GM12873 (cell line): ENCODE data around the gene SRMS.

Experiments
- TF ChIP-seq, protein P1 (sequence below): IDR thresholded peaks from 2 replicates; pipeline ENCODE4 v1.5.1; 2012; ENCODE audit warnings: low read depth, mild to moderate bottlenecking, moderate library complexity, low read length, control low read depth; ENCODE audit not compliant: insufficient read depth; ENCODE audit errors: missing control alignments

The SRMS gene

DNA sequence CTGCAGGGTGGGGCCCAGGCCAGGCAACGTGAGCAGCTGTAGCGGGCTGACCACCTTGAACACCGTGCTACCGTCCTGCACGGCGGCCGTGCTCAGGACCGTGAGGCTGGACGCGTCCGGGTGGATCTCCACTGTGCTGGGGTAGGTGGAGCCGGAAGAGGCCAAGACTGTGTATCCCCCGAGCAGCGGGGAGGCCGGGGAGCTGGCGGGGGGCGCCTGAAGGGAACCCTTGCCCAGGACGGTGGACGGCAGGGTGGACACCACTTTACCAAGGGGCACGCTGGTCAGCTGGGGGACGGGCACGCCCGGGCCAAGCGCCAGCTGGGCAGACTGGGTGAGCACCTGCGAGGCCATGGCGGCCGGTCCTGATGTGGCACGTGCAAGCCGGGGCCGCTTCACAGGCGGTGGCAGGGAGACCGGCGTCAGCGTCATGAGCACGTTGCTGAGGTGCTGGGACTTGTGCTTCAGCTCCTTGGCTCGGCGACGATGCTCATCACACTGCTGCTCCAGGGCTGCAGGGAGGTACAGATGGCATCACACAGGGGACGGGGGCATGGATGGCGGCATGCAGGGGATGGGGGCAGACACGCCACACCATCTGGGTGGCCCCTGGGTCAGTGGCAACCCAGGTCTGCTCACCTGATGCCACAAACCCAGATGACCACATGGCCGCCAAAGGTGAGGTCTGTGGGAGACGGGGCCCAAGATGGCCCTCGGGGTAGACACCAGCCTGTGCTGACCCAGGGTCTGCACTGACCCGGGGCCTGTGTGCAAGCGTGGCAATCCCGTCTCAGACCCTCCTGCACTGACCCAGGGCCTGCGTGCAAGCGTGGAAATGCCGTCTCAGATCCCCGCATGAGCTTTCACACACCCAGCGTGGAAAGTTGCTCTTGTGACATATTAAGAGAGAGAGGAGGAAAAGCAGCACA lies 42.9 kb upstream of the SRMS start:
- TF ChIP-seq, protein P1, sequence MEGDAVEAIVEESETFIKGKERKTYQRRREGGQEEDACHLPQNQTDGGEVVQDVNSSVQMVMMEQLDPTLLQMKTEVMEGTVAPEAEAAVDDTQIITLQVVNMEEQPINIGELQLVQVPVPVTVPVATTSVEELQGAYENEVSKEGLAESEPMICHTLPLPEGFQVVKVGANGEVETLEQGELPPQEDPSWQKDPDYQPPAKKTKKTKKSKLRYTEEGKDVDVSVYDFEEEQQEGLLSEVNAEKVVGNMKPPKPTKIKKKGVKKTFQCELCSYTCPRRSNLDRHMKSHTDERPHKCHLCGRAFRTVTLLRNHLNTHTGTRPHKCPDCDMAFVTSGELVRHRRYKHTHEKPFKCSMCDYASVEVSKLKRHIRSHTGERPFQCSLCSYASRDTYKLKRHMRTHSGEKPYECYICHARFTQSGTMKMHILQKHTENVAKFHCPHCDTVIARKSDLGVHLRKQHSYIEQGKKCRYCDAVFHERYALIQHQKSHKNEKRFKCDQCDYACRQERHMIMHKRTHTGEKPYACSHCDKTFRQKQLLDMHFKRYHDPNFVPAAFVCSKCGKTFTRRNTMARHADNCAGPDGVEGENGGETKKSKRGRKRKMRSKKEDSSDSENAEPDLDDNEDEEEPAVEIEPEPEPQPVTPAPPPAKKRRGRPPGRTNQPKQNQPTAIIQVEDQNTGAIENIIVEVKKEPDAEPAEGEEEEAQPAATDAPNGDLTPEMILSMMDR = no peak

DNA sequence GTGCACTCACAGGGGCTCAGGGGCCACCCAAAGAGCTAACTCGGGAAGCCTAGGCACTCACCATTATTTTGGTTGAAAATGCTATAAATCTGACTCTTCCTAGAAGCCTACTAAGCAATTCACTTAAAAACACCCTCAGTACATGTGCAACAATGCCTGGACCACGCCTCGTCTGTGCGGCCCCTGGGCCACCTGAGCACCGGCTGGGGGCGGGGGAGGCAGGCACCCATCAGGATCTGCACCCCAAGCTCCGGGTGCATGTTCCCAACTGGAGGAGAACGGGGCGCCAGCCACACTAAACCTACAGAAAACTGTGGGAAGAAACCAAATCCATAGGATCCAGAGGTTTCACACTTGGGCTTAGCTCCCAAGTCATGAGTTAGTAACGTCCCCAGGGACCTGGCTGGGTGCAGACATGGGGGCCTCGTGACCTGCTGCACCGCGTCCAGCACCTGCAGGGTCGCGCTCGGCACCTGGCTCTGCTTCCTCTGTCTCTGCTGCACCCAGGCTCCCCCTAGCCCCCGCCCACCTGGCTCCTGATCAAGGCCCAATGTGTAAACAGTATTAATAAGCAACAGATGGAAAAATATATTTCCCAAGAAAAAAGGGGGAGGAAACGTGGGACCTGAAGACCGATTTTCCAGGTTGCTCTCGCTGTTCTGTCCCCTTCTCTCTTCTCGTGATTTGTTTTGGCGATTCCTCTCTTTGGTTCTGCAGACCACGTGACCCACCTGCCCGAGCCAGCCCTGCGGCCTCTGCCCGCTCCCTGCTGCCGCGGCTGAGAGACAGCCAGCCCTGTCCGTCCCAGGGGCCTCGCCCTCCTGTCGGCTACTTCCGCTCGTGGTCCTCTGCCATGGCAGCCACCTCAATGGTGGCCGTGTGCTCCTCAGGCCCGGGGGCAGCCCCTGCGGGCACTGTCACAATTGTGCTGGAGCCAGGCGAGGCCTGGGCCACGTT lies 42.0 kb upstream of the SRMS start:
- TF ChIP-seq, protein P1 = no peak

DNA sequence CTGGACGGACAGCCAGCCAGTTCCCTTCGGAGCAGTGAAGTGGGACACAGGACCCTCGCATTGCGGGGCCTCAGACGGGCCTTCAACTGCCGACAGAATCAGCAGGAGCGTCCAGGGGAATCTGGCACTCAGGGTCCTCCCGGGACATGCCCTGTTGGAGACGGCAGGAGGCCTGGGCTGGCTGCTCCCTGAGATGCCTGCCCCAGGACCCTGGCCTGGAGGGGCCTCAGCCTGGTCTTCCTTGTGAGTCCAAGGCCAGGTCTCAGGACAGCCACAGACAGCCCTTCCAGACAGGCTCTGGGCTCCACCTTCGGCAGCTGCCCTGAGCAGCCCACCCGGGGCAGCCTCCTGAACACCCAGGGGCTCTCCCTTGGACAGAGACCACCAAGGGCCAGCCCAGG lies 41.1 kb upstream of the SRMS start:
- TF ChIP-seq, protein P1 = no peak

DNA sequence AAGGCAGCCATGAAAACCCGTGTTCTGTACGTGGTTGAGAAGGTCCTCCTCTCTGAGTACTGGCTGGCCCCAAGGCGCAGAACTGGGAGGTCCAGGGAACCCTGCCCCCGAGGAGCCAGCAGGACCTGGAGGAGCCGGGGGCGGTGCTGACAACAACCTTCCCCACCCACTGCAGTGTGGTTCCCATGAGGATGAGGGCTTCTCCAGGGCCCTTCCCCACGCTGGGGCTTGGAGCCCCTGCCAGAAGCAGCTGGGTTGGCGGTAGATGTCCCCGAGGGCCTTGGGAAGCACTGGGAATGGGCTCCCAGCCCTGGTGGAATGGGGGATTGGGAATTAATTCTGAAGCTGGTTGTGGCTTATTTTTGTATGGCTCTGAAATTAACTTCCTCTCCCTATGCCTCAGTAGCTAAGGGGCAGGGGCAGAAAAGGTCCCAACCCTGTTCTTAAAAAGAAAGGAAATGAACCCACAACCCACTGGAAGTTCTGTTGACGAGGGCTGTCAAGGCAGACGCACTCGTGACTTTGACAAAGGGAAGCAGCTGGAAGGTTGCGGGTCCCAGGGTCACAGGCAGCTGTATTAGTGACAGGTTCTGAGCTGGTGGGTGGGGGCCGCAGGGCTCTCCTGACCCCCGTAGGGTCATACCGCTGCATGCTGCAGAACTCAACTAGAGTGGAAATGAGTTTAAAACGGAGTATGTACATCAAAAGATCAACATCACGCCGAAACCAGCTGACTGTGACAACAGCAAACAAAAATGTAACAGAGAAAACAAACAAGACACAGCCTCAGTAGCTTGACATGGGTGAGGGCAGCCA lies 40.4 kb upstream of the SRMS start:
- TF ChIP-seq, protein P1 = no peak

DNA sequence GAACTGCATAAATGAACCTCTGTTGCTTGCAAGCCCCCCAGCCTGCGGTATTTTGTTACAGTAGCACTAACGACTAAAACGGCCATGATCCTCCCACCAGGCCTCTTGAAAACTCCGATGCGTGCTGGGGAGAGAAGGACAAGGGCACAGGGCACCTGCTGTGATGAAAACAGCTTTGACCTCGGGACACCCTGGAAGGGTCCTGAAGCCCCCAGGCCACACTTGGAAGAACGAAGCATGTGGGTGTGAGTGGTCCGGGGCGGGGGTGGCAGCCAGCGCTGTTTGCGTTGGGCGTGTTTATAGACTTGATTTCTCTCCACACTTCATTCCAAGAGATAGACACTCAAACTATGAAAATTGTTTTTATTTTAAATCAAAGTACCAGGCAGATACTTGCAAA lies 39.7 kb upstream of the SRMS start:
- TF ChIP-seq, protein P1 = no peak

DNA sequence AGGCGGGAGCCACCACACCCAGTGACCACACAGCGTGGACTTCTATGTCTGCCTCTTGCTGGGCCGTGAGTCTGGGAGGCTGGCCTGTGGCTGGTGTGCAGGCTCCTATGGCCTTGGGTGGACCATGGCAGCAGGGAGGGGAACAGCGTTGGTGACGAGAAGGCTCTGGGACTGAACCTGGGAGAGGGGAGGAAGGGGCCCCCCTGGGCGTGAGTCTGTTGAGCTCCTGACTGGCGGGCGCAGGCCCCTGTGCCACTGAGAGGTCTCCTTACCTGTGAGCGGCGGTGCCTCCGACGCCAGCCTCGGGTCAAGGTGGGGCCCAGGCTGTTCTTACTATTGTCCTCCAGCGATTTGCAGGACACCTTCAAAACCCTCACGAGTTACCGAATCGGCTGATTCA lies 39.2 kb upstream of the SRMS start:
- TF ChIP-seq, protein P1 = no peak
